Measurements from ENCODE around the gene ATXN10.
"Not testable (repeated sequence)": the region's sequence is repeated elsewhere in the genome, so short reads cannot be mapped to it uniquely, and the experiment has no call there.

The ATXN10 gene, protein sequence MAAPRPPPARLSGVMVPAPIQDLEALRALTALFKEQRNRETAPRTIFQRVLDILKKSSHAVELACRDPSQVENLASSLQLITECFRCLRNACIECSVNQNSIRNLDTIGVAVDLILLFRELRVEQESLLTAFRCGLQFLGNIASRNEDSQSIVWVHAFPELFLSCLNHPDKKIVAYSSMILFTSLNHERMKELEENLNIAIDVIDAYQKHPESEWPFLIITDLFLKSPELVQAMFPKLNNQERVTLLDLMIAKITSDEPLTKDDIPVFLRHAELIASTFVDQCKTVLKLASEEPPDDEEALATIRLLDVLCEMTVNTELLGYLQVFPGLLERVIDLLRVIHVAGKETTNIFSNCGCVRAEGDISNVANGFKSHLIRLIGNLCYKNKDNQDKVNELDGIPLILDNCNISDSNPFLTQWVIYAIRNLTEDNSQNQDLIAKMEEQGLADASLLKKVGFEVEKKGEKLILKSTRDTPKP

DNA sequence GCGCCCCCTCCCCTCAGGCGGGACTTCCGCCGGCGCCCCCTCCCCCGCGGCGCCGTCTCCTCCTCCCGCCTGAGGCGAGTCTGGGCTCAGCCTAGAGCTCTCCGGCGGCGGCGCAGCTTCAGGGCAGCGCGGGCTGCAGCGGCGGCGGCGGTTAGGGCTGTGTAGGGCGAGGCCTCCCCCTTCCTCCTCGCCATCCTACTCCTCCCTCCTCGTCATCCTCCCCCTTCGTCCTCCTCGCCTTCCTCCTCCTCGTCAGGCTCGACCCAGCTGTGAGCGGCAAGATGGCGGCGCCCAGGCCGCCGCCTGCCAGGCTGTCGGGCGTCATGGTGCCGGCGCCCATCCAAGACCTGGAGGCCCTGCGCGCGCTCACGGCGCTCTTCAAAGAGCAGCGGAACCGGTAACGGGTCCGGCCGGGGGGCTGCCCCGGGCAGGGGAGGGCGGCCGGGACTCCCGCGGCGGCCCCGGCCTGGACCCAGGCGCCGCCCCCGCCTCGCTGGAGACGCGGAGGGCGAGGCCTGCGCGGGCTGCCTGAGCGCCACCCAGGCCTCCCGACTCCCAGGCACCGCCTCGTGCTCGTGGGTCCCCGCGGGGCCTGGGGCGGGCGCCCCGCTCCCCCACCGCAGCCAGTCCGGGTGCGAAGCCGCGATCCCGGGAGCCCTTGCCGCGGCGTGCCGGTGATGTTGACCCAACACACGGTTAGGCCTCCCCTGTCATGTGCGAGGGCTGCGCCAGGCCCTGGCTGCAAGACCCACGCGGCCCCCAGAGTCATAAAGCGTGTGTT lies at the start of gene ATXN10:
Gene ATXN10 (plus strand): TSS at position 52 of the 781 bp plus-strand sequence. CDS start 230 bp downstream, at position 282.
- H3K36me3 Mint-ChIP-seq (ENCODE audit: low read depth): peaks cover 4% of the 10 kb centered on the region

GRCh38 chr22:45621836-45622600 lies 49.6 kb upstream of the ATXN10 start:
- Mint-ChIP-seq H3K4me3 (no peak overlapping the region), H3K4me1 (no peaks in the 10 kb centered on the region), H3K36me3 (ENCODE audit: low read depth) (no peaks in the 10 kb centered on the region), H3K27me3 (ENCODE audit: low read depth) (peaks cover 12% of the 10 kb centered on the region), H3K9me3 (peaks cover 8% of the 10 kb centered on the region), H3K27ac (no peak overlapping the region)
- TF ChIP-seq, protein P1, sequence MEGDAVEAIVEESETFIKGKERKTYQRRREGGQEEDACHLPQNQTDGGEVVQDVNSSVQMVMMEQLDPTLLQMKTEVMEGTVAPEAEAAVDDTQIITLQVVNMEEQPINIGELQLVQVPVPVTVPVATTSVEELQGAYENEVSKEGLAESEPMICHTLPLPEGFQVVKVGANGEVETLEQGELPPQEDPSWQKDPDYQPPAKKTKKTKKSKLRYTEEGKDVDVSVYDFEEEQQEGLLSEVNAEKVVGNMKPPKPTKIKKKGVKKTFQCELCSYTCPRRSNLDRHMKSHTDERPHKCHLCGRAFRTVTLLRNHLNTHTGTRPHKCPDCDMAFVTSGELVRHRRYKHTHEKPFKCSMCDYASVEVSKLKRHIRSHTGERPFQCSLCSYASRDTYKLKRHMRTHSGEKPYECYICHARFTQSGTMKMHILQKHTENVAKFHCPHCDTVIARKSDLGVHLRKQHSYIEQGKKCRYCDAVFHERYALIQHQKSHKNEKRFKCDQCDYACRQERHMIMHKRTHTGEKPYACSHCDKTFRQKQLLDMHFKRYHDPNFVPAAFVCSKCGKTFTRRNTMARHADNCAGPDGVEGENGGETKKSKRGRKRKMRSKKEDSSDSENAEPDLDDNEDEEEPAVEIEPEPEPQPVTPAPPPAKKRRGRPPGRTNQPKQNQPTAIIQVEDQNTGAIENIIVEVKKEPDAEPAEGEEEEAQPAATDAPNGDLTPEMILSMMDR (IDR thresholded peaks at IDR 0.05; ENCODE audit: unreplicated experiment in 3 of 3): no peak

More for the DNA sequence above, at the start of gene ATXN10:
- Mint-ChIP-seq H3K27ac (peak within 1 kb of the TSS; percentile 74 to 93 (median 86)), H3K9me3 (peaks cover 2% of the 10 kb centered on the region), H3K4me3 (peak within 1 kb of the TSS; percentile 92 to 95 (median 93)), H3K27me3 (ENCODE audit: low read depth) (peaks cover 5% of the 10 kb centered on the region), H3K4me1 (peaks cover 40% of the 10 kb centered on the region)
- TF ChIP-seq, protein P1 (IDR thresholded peaks at IDR 0.05; ENCODE audit: unreplicated experiment in 3 of 3): no peak

DNA sequence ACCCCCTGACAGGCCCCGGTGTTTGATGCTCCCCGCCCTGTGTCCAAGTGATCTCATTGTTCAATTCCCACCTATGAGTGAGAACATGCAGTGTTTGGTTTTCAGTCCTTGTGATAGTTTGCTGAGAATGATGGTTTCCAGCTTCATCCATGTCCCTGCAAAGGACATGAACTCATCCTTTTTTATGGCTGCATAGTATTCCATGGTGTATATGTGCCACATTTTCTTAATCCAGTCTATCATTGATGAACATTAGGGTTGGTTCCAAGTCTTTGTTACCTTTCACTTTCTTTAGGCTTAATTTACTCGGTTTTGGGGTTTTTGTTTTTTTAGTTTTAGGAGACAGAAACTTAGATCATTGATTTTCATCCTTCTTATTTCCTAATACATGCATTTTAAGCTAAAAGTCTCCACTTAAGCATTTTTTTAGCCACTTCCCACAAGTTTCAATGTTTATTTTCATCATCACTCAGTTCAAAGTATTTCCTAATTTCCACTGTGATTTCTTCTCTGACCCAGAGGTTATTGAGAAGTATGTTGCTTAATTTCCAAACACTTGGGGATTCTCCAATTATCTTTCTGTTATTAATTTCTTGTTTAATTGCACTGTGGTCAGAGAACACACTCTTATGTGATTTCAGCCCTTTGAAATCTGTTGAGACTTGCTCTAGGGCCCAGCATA lies 48.0 kb upstream of the ATXN10 start:
- not testable (repeated sequence) for H3K27ac Mint-ChIP-seq; H3K36me3 Mint-ChIP-seq (ENCODE audit: low read depth); H3K4me1 Mint-ChIP-seq; H3K9me3 Mint-ChIP-seq; H3K4me3 Mint-ChIP-seq
- peaks cover 12% of the 10 kb centered on the region for H3K27me3 Mint-ChIP-seq (ENCODE audit: low read depth)

DNA sequence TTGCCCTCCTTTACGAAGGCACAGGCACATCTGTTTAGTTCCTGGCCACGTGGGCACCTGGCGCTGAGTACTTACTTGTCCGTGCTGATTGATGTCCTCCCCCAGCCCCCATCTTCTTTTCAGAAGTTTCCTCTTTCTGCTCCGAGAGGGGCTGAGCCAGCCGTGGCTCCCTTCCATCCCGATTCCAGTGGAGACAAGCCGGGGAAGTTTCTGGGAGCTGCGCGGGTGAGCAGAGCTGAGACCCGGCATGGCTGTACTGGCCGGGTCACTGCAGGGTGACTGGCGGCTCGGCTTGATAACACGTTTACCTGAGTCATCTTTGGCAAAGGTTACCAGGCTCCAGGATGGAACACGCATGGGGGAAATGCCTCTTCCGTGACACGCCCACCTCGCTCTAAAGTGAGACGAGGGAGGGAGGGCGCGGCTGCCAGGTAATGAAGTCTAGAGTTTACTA lies 45.4 kb upstream of the ATXN10 start:
- Mint-ChIP-seq H3K9me3 (no peaks in the 10 kb centered on the region), H3K27ac (peak overlapping the region in 1 of 3 experiments; percentile 35), H3K27me3 (ENCODE audit: low read depth) (peaks cover 32% of the 10 kb centered on the region), H3K36me3 (ENCODE audit: low read depth) (no peaks in the 10 kb centered on the region), H3K4me3 (no peak overlapping the region), H3K4me1 (no peaks in the 10 kb centered on the region)
- TF ChIP-seq, protein P1 (IDR thresholded peaks at IDR 0.05; ENCODE audit: unreplicated experiment in 3 of 3): no peak

GRCh38 chr22:45627489-45628233 lies 44.0 kb upstream of the ATXN10 start:
- H3K27ac Mint-ChIP-seq: peak overlapping the region in 1 of 3 experiments; percentile 55
- H3K27me3 Mint-ChIP-seq (ENCODE audit: low read depth): peaks cover 46% of the 10 kb centered on the region

More at GRCh38 chr22:45627489-45628233, 44.0 kb upstream of the ATXN10 start:
- TF ChIP-seq, protein P1 (IDR thresholded peaks at IDR 0.05; ENCODE audit: unreplicated experiment in 3 of 3): no peak
- no peaks in the 10 kb centered on the region for H3K36me3 Mint-ChIP-seq (ENCODE audit: low read depth)
- H3K9me3 Mint-ChIP-seq: no peaks in the 10 kb centered on the region
- H3K4me3 Mint-ChIP-seq: no peak overlapping the region
- peaks cover 5% of the 10 kb centered on the region for H3K4me1 Mint-ChIP-seq
